ENCODE data around the gene CFAP74.

CFAP74 gene

DNA sequence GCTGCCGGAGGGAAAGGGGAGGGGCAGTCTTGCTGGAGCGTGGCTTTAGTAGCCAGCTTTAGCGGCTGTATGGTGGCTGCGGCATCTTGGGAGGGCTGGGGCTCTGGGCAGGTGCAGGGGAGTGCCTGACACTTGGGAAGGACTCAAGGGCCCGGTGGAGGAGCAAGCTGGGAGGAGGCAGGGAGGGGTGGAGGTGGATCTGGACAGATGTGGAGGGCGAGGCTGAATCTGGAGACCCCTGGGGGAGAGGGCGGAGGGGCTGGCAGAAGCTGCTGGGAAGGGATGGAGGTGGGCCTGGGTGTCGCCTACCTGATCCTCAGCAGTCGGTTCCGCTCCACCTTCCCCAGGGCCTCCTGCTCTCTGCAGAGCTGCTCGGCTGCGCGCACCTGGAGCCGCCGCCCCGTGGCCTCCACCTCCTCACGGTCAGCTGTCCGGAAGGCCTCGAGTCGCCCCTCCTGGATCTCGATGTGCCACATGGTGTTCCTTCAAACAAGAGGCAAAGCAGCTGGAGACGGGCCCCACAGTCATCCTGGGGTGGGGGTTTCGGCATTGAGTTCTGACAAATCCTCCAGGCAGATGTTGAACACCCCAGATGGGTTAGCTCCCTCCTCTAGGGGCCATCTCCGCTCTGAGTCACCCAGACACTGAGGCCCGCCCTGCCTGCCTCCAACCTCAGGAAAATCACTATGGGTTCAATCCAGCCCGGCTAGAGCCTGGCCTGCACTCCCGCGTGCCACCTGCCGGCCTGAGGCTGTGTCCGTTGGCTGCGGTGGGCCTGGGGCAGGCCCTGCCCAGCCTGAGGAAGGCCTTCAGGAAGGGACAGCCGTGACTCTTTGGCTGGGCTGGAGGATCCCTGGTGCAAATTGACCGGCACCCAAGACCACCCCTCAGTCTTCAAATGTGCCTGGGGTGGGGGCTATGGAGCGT lies 29.6 kb downstream of the CFAP74 start:
- DNase-seq (ENCODE audit: low spot score): no peak
- TF ChIP-seq, protein P1, sequence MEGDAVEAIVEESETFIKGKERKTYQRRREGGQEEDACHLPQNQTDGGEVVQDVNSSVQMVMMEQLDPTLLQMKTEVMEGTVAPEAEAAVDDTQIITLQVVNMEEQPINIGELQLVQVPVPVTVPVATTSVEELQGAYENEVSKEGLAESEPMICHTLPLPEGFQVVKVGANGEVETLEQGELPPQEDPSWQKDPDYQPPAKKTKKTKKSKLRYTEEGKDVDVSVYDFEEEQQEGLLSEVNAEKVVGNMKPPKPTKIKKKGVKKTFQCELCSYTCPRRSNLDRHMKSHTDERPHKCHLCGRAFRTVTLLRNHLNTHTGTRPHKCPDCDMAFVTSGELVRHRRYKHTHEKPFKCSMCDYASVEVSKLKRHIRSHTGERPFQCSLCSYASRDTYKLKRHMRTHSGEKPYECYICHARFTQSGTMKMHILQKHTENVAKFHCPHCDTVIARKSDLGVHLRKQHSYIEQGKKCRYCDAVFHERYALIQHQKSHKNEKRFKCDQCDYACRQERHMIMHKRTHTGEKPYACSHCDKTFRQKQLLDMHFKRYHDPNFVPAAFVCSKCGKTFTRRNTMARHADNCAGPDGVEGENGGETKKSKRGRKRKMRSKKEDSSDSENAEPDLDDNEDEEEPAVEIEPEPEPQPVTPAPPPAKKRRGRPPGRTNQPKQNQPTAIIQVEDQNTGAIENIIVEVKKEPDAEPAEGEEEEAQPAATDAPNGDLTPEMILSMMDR (IDR thresholded peaks at IDR 0.05): no peak
- no peak overlapping the region for H3K4me3 ChIP-seq
- H3K27ac ChIP-seq: no peak overlapping the region

DNA sequence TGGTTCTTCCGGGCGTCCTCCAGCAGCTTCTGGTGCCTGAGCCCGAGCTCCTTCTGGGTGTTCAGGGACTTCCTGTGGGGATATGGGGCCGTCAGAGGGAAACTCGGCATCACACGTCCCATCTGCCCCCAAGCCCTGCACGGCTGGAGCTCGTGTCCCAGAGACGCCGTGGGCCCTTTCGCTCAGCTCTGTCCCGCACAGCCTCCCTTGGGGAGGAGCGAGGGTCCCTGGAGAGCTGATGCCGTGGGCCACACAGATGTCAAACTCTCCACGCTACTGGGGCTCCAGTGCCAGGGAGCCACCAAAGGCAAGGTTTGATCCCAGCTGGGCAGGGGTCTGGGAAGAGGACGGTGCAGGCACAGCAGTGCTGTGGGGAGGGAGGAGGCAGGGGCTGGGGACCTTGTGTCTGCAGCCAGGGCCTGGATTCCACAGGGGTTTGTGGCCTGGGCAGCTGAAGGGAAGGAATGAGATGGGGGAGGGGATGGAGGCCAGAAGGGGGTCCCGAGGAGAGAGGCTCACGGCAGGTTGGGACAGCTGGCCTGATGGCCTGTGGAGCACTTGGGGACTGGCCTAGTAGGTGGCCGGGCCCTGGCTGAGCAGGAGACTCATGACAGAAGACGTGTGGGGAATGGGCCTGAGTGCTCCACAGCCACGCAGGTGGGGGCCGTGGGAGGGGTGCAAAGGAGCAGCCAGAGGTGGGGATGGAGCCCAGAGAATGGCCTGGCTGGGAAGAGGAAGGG lies 30.4 kb downstream of the CFAP74 start:
- Histone ChIP-seq H3K27ac (no peak overlapping the region), H3K4me3 (no peak overlapping the region)
- DNase-seq (ENCODE audit: low spot score): no peak
- TF ChIP-seq, protein P1 (IDR thresholded peaks at IDR 0.05): no peak

DNA sequence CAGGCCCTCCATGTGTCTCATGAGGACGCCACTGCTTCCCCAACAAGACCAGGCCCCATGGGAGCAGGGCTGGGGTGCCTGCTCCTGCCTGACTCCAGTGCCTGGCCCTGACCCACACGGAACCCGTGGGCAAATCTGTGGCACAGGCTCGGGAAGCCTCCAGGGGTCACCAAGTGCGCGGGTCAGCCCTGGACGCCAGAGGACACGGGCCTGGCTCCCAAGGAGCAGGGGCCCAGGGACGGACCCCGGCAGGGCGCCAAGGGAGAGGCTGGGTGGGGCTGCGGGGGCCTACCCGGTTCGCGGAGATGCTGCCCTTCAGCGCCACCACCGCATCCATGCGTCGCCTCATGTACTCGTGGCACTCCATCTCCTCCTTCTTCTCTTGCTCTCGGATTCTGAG lies 31.9 kb downstream of the CFAP74 start:
- TF ChIP-seq, protein P1 (IDR thresholded peaks at IDR 0.05): no peak
- Histone ChIP-seq H3K4me3 (no peak overlapping the region), H3K27ac (no peak overlapping the region)
- DNase-seq (ENCODE audit: low spot score): no peak

DNA sequence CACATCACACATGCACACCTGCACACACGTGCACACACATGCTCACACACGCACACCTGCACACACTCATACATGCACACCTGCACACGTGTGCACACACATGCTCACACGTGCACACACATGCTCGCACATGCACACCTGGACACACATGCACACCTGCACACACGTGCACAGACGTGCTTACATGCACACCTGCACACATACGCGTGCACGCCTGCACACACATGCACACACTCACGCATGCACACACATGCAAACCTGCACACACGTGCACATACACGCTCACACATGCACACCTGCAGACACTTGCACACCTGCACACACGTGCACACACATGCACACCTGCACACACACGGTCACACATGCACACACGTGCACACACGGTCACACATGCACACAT lies 32.6 kb downstream of the CFAP74 start:
- TF ChIP-seq, protein P1 (IDR thresholded peaks at IDR 0.05): no peak
- DNase-seq (ENCODE audit: low spot score): no peak
- H3K27ac ChIP-seq: no peak overlapping the region
- H3K4me3 ChIP-seq: no peak overlapping the region

DNA sequence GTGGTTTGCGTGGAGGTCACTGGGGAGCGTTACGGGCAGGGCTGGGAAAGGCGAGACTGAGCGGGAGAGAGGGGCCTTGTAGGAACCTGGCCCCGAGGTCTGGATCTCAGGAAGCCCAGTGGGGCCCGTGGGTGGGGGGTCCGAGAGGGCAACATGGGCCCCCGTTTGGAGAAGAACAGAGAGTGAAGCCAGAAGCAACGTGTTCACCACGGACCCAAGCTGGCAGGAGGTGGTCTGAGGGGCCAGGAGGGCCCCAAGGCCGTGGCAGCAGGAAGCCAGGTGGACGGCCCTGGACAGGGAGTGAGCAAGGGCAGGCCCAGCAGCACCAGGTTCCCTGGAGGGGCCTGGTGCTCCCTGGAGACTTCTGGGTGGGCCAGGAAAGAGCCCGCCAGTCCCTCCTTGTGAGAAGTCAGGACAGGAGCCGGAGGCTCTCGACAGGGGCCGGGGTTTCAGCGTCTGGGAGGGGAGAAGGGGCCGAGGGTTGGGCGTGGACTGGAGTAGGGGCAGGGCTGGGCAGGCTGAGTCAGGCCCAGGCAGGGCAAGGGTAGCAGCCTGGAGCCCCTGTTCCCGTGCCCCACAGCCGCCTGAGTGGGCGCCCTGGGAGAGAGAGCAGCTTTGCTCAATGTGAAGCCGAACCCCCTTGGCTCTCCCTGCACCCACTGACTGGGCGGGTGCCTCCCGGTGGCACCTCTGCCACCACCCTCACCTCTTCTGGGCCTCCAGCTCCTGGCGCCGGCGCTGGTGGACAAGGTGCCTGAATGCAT lies 33.5 kb downstream of the CFAP74 start:
- TF ChIP-seq, protein P1 (IDR thresholded peaks at IDR 0.05): no peak
- DNase-seq (ENCODE audit: low spot score): no peak
- Histone ChIP-seq H3K4me3 (no peak overlapping the region), H3K27ac (no peak overlapping the region)

DNA sequence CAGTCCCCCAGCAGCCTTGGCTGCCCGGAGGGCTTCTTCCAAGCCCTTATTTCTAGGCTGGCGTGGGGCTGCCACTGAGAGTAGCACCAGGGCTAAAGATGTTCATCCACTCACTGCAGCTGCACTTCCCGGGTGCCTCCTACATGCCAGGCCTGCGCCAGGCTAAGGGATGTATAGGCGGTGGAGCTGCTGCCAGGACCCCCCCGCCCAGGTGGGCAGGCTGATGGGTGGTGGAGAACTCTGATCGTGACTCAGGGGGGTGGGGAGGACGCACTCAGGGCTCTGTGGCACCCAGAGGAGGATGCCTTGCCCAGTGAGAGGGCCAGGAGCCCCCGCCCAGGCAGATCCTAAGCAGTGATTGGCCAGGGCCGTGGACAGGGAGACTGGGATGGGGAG lies 34.1 kb downstream of the CFAP74 start:
- no peak for DNase-seq (ENCODE audit: low spot score)
- TF ChIP-seq, protein P1 (IDR thresholded peaks at IDR 0.05): no peak
- no peak overlapping the region for H3K27ac ChIP-seq
- no peak overlapping the region for H3K4me3 ChIP-seq

Data from coronary artery (tissue), 2 donors.